Measurements from ENCODE around the gene PLCH1.

Gene PLCH1

GRCh38 chr3:155743606-155744005, 1.3 kb downstream of the PLCH1 start:
- DNase-seq = no peak

DNA sequence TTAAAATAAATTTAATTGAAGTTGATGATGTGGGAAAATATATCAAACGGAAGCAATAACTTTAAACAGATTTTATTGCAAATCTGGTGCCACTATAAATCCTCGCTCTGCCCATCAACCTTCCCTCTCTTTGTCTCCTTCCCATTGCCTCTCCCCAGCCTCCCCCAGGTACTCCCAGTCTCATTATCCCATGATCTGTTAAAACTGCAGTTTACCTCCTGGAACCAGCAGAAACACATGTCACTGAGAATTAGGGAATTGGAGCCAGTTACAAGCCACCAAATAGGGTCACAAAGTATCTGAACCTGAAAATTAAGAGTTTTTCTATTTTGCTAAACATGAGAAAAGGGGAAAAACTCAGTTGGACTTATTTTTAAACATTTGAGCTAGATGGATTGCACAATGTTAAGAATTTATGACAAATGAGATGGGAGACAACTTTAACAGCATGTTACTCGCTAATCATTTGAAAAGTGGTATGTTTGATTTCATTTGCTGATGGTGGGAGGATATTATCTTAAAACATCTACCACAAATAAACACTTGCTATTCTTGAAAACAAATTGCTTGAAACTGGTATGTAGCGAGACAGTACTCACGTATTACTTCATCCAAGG, 2.4 kb downstream of the PLCH1 start:
- DNase-seq = no peak

GRCh38 chr3:155741603-155742002, 3.3 kb downstream of the PLCH1 start:
- no peak for DNase-seq

- no peak for DNase-seq
These were observed 3.8 kb downstream of the PLCH1 start for GRCh38 chr3:155741101-155741500.

DNA sequence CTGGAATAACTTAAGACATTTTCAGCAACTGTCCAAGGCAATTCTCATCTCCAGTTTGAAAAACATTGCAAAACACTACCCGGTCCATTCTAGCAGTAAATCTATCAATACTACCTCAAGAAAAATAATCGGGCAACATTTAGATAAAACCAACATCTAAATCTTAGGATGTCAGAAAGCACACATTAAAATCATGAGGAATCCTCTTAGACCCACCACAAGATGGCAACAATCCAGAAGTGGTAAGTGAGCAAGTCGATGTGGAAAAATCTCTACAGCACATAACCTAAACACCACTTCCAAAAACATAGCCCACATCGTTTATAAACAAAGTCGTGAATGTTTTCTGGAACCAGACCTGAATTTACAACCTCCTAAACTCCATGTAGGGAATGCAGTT, 5.7 kb downstream of the PLCH1 start:
- no peak for DNase-seq

DNA sequence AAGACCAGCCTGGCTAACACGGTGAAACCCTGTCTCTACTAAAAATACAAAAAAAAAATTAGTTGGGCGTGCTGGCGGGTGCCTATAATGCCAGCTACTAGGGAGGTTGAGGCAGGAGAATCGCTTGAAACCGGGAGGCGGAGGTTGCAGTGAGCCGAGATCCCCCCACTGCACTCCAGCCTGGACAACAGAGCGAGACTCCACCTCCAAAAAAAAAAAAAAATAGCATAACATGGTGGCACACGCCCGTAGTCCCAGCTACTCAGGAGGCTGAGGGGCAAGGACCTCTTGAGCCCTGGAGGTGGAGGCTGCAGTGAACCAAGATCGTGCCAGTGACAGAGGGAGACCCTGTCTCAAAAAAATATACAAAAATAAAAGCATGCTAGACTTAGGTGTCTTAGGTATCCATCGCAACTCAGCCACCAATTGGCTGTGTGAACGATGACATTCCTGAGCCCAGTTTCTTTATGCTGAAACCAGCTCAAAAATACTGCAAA, 6.2 kb downstream of the PLCH1 start:
- no peak for DNase-seq

- no peak for DNase-seq
These were observed 6.9 kb downstream of the PLCH1 start for GRCh38 chr3:155737844-155738460.

GRCh38 chr3:155736381-155736780, 8.5 kb downstream of the PLCH1 start:
- DNase-seq = no peak

DNA sequence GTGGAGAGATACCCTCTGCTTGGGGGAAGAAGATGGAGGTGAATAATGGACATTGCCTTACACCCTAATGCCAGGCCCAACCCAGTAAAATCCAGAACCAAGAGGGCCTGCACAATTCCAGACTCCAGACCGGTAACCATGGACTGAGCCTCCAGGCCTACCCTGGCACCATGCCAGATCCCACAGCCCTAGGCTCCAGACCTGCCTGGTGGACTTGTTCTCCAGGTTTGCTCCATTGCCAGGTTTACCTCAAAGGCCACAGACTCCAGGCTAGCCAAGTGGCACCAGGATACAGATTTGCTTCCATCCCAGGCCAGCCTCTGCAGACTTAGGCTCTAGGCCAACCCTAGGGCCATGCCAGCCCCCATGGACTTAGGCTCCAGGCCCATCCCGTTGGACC, 14.0 kb downstream of the PLCH1 start:
- DNase-seq = no peak

DNA sequence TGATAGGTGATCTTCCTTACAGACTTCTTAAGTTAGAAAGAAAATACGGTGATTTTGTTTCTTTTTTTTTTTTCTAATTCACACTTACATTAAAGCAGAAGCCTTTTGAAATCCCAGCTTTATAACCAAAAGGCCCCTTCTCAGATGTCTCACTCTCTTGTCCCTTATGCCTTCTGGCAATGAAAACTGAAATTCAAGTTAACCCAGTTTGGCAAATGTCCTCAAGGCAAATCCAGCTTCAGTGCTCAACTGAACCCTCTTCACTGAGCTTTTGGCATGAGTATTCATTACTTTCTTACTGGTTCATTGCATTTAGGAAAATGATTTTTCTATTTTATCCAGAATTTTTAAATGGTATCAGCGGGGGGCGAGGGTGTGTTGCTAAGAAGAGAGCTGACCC, 17.0 kb downstream of the PLCH1 start:
- no peak for DNase-seq

DNA sequence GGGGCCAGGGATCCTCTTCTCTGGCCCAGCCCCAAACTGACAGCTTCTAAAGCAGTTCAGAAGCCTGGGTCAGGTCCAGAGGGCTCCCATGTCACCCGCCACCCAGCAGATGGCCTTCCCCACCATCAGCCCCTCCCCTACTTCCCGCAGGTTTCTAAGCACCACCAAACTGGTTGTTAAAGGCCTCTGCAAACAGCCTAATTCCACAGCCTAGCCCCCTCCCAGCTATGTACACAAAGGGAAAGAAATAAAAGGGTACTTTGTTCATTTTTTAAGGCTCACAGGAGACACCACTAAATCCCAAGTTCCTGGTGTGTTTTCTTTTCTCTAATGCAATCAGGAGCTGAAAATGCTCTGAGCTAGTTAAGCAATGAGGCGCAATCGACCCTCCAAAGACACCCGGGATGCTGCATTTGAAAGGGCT, 30.6 kb downstream of the PLCH1 start:
- no peak for DNase-seq

GRCh38 chr3:155712008-155712407, 32.9 kb downstream of the PLCH1 start:
- DNase-seq = no peak

DNA sequence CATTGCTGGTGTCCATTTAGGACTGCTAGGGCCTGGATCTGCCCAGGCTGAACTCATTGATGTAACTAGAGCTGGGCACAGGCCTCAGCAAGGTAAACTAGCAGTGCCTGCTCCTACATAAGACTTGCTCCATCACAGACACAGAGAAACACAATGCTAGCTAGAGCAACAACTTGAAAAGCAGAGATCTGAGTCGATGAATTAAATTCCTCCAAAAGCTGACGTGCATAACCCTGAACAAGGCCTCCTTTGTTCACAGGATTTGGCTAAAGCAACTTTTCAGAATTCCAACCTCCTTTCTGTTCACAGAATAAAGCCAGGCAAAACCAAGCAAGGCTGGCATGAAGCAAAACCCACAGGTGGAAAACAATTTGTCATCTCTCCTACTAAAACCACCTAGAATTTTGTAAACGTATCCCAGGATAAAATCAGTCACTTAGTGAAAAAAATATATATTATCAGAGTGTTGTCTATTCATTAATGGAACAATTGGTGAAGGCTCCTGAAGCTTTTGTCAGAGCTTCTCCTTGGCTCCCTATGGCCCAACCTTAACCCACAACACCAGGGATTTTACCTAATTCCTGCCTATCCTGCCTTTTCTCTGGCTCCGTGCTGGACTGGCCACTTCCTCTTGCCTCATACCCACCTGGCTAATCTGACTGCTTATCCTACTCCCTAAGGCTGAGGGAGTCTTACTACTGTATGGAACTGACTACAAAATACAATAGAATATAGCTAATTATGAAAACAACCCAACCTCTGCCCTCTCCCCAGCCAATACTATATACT, 39.9 kb downstream of the PLCH1 start:
- no peak for DNase-seq

- DNase-seq = no peak
These were observed 40.8 kb downstream of the PLCH1 start for GRCh38 chr3:155704061-155704460.

GRCh38 chr3:155702745-155703591, 41.9 kb downstream of the PLCH1 start:
- no peak for DNase-seq

GRCh38 chr3:155701882-155702465, 42.9 kb downstream of the PLCH1 start:
- no peak for DNase-seq

- no peak for DNase-seq
These were observed 47.3 kb downstream of the PLCH1 start for GRCh38 chr3:155697542-155697941.

DNA sequence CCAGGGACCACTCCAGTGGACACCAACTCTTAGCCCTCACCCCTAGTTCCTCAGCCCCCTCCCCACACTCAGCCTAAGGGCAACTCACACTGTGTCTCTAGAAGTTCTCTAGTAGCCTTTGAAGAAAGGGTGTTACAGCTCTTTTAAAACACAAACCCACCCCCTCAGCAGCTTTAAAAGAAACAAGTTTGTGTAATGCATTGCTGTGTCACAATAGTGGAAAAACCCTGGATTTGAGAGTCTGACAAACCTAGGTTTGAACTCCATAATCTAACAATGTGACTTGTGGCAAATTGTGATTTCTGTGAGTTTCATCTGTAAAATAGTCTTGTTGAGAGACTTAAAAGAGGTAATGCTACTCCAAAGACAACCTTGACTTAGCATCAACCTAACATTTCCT, 54.0 kb downstream of the PLCH1 start:
- no peak for DNase-seq

GRCh38 chr3:155688481-155688880, 56.4 kb downstream of the PLCH1 start:
- no peak for DNase-seq

DNA sequence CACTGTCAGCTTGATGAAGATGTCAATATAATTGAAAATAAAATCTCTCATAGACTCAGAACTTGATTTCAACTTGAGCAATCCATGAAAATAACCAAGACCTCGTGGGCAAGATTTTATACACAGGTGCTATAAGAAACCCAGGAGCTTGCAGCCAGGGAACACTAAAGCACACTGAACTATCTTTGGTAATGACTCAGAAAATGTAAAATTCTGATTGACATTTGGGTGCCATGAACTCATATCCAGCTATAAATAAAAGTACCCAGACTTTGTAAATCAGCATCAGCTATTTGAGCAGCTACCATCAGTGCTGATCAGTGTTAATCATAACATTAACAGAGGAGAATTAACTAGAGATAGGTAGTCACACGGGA, 61.5 kb downstream of the PLCH1 start:
- DNase-seq = no peak

GRCh38 chr3:155682426-155683343, 62.2 kb downstream of the PLCH1 start:
- DNase-seq = no peak

All from activated CD4-positive, alpha-beta T cell treated with anti-CD3 and anti-CD28 coated beads, Interleukin-2, amount 50 U/mL, for 4 hours (primary cell).